Trophoblast cell (in vitro differentiated cells and primary cell): ENCODE data around the gene AP5Z1.

ENCODE experiments used
- DNase-seq, 2 donors: peaks; one replicate each; pipeline ENCODE4 v3.0.0-alpha.2; 2016
- H2AFZ ChIP-seq: 2 replicates; pipeline ENCODE4 v1.6.1; 2013; ENCODE audit warnings: low read length, moderate library complexity, mild to moderate bottlenecking; ENCODE audit not compliant: insufficient read depth, poor library complexity
- H2AK5ac ChIP-seq: 2 replicates; pipeline ENCODE4 v1.6.1; 2013; ENCODE audit warnings: mild to moderate bottlenecking, low read length
- H2BK120ac ChIP-seq: 2 replicates; pipeline ENCODE4 v1.6.1; 2013; ENCODE audit warnings: low read length, mild to moderate bottlenecking, moderate library complexity; ENCODE audit not compliant: insufficient read depth, poor library complexity
- H2BK12ac ChIP-seq: 2 replicates; pipeline ENCODE4 v1.6.1; 2013; ENCODE audit warnings: mild to moderate bottlenecking, low read length, moderate library complexity
- H2BK5ac ChIP-seq: 2 replicates; pipeline ENCODE4 v1.6.1; 2013; ENCODE audit warnings: low read length, low read depth, moderate library complexity, mild to moderate bottlenecking; ENCODE audit not compliant: poor library complexity
- H3K14ac ChIP-seq: 2 replicates; pipeline ENCODE4 v1.6.1; 2013; ENCODE audit warnings: mild to moderate bottlenecking, low read length
- H3K18ac ChIP-seq: 2 replicates; pipeline ENCODE4 v1.6.1; 2013; ENCODE audit warnings: mild to moderate bottlenecking, low read length
- H3K23ac ChIP-seq: 2 replicates; pipeline ENCODE4 v1.6.1; 2013; ENCODE audit warnings: low read length
- H3K27ac ChIP-seq: 2 replicates; pipeline ENCODE4 v1.5.1; 2013; ENCODE audit warnings: low read depth, mild to moderate bottlenecking, inconsistent platforms, low read length, moderate library complexity
- H3K27me3 ChIP-seq: 2 replicates; pipeline ENCODE4 v1.6.1; 2013; ENCODE audit warnings: inconsistent platforms, mild to moderate bottlenecking, low read length, moderate library complexity; ENCODE audit not compliant: insufficient read depth
- H3K36me3 ChIP-seq, 2 experiments: 1 replicate in 1 of 2; 2 replicates in 1 of 2; pipeline ENCODE4 v1.6.1; 2013; ENCODE audit warnings: low read length in 2 of 2, mild to moderate bottlenecking in 2 of 2, moderate library complexity in 1 of 2; ENCODE audit not compliant: insufficient read depth in 2 of 2, control insufficient read depth in 1 of 2
- H3K4ac ChIP-seq: 2 replicates; pipeline ENCODE4 v1.6.1; 2013; ENCODE audit warnings: low read depth, mild to moderate bottlenecking, low read length, moderate library complexity
- H3K4me1 ChIP-seq, 2 experiments: 1 replicate in 1 of 2; 2 replicates in 1 of 2; pipeline ENCODE4 v1.6.1; 2013; ENCODE audit warnings: low read length in 2 of 2, mild to moderate bottlenecking in 2 of 2, moderate library complexity in 1 of 2; ENCODE audit not compliant: insufficient read depth in 2 of 2, control insufficient read depth in 1 of 2
- H3K4me2 ChIP-seq: 2 replicates; pipeline ENCODE4 v1.6.1; 2013; ENCODE audit warnings: inconsistent platforms, mild to moderate bottlenecking, low read length, moderate library complexity
- H3K4me3 ChIP-seq: 2 replicates; pipeline ENCODE4 v1.5.1; 2013; ENCODE audit warnings: mild to moderate bottlenecking, low read depth, low read length, inconsistent platforms
- H3K79me1 ChIP-seq: one replicate; pipeline ENCODE4 v1.6.1; 2013; ENCODE audit warnings: low read length
- H3K79me2 ChIP-seq: 2 replicates; pipeline ENCODE4 v1.6.1; 2013; ENCODE audit warnings: low read length, mild to moderate bottlenecking; ENCODE audit not compliant: control insufficient read depth, insufficient read depth, poor library complexity
- H3K9ac ChIP-seq: 2 replicates; pipeline ENCODE4 v1.6.1; 2013; ENCODE audit warnings: mild to moderate bottlenecking, low read length
- H3K9me3 ChIP-seq: 2 replicates; pipeline ENCODE4 v1.6.1; 2013; ENCODE audit warnings: low read depth, mild to moderate bottlenecking, control low read depth, inconsistent platforms, low read length; ENCODE audit not compliant: insufficient read depth
- H4K12ac ChIP-seq: 2 replicates; pipeline ENCODE4 v1.6.1; 2013; ENCODE audit warnings: low read depth, mild to moderate bottlenecking, low read length, moderate library complexity
- H4K8ac ChIP-seq: 2 replicates; pipeline ENCODE4 v1.6.1; 2013; ENCODE audit warnings: low read depth, mild to moderate bottlenecking, low read length, moderate library complexity
- H4K91ac ChIP-seq: one replicate; pipeline ENCODE4 v1.6.1; 2013; ENCODE audit warnings: low read depth, mild to moderate bottlenecking, low read length, moderate library complexity
- WGBS: extraction: QIAGEN DNeasy Blood & Tissue Kit; methylation state at CpG from one replicate; pipeline ENCODE4 v1.1.7; 2013; ENCODE audit warnings: missing lambda C conversion rate; ENCODE audit not compliant: insufficient read length, insufficient coverage; ENCODE audit errors: extremely low coverage; 5-methylcytosine and 5-hydroxymethylcytosine counted together

Gene AP5Z1

DNA sequence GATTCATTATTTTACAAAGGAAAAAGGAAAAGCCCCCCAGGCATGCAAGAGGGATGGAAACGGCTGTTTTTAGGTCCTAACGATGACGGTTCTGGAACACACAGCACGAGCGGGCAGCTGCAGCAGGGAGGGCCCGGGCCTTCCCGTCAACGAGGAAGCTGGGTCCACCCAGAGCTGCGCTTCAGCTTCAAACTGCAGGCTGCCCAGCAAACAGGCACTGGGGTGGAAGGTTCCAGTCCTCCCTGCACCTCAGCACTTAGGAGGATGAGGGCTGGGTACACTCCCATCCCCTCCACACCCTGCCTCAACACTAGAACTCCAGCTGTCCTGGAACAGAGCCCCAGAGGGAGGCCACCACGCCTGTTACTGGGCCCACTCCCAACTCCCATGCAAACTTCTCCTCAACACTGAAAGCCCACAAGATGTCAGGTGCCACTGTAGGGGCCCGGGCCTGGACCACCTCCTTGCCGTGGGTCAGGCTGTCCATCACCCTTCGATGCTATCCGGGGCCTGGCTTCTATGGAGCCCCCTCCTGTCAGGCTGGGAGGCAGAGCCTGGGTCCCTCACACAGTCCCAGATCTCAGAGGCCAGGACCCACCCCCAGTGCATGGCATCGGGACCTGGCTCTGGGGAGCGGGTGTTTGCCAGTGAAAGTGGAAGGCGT is 53.4 kb downstream of the AP5Z1 start:
- H3K27ac ChIP-seq: no peak overlapping the region
- no peak overlapping the region for H4K12ac ChIP-seq
- no peaks in the 10 kb centered on the region for H3K79me1 ChIP-seq
- no peak overlapping the region for H2BK120ac ChIP-seq
- no peak overlapping the region for H3K18ac ChIP-seq
- no peak overlapping the region for H3K4me3 ChIP-seq
- no peak overlapping the region for H3K4ac ChIP-seq
- no peak overlapping the region for H4K91ac ChIP-seq
- H3K9me3 ChIP-seq: peaks cover 5% of the 10 kb centered on the region
- H3K27me3 ChIP-seq: no peaks in the 10 kb centered on the region
- no peak overlapping the region for H3K9ac ChIP-seq
- no peak overlapping the region for H2AFZ ChIP-seq
- no peaks in the 10 kb centered on the region for H3K4me1 ChIP-seq
- no peaks in the 10 kb centered on the region for H3K36me3 ChIP-seq
- no peak overlapping the region for H3K4me2 ChIP-seq
- DNase-seq: no peak
- H2BK5ac ChIP-seq: no peak overlapping the region
- no peak overlapping the region for H3K23ac ChIP-seq
- H2BK12ac ChIP-seq: no peak overlapping the region
- no peak overlapping the region for H3K14ac ChIP-seq
- no peak overlapping the region for H2AK5ac ChIP-seq
- no peak overlapping the region for H4K8ac ChIP-seq
- no CpG with 5 or more reads among the region's 17 CpGs for WGBS
- no peaks in the 10 kb centered on the region for H3K79me2 ChIP-seq

DNA sequence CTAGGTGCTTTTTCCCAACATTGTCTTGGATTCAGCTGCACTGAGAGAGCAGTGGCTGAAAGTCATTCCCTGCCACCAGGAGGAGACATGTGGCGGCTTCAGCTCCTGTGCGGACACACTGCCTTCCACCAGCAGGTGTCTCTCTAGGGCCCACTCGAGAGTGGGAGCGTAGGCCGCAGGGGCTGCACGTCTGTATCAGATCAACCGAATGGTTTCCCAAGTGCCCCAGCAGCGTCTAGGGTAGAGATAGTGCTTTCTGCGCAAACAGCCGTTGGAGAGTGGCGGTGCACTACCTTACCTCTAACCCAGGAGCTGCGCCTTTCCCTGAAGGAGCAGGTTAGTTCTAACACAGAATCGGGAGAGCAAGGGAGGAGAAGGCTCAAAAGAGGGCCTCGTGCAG is 54.8 kb downstream of the AP5Z1 start:
- Histone ChIP-seq H2BK5ac (no peak overlapping the region), H2BK12ac (no peak overlapping the region), H4K91ac (no peak overlapping the region), H2BK120ac (no peak overlapping the region), H3K4me3 (no peak overlapping the region), H4K12ac (no peak overlapping the region), H3K14ac (no peak overlapping the region), H3K9me3 (peaks cover 2% of the 10 kb centered on the region), H3K23ac (no peak overlapping the region), H3K4me2 (no peak overlapping the region), H3K27me3 (no peaks in the 10 kb centered on the region), H3K79me2 (no peaks in the 10 kb centered on the region), H2AK5ac (no peak overlapping the region), H3K36me3 (no peaks in the 10 kb centered on the region), H4K8ac (no peak overlapping the region), H3K18ac (no peak overlapping the region), H3K9ac (no peak overlapping the region), H3K79me1 (no peaks in the 10 kb centered on the region), H3K4me1 (no peaks in the 10 kb centered on the region), H3K4ac (no peak overlapping the region), H2AFZ (no peak overlapping the region), H3K27ac (no peak overlapping the region)
- no CpG with 5 or more reads among the region's 14 CpGs for WGBS
- peak; percentile 80 to 97 for DNase-seq

DNA sequence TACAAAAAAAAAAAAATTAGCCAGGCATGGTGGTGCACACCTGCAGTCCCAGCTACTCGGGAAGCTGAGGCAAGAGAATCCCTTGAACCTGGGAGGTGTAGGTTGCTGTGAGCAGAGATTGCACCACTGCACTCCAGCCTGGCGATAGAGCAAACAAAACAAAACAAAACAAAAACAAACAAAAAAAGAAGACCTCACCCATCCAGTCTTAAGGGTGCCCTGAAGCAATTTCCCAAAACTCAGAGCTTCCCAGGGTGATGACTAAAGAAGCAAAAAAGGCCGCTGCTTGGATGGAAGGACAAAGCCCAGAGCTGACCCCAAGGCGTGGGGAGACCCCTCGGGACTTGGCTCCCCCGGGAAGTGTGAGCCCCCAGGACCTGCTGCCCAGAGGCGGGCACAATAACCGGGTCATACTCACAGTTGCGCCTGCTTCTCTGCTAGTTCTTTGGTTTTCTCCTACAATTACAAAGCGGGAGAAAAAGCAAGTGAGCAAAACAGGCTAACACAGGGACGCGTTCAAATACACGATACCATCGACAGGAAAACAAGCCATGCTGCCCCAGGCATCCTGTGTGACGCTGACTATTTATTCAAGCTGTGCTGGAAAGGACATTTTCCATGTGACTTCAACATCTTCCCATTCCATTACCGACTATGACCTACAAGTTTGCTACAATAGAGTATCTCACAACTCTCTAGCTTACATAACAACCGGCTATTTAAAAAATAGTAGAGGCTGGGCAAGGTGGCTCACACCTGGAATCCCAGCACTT is 56.5 kb downstream of the AP5Z1 start:
- no peak overlapping the region for H4K8ac ChIP-seq
- no peaks in the 10 kb centered on the region for H3K79me1 ChIP-seq
- no peak overlapping the region for H3K4me2 ChIP-seq
- H2BK12ac ChIP-seq: no peak overlapping the region
- no peak overlapping the region for H2AFZ ChIP-seq
- DNase-seq: peak; percentile 88 to 95
- H3K23ac ChIP-seq: no peak overlapping the region
- no peak overlapping the region for H3K9ac ChIP-seq
- H3K9me3 ChIP-seq: peaks cover 2% of the 10 kb centered on the region
- no peak overlapping the region for H3K18ac ChIP-seq
- H2AK5ac ChIP-seq: no peak overlapping the region
- no CpG with 5 or more reads among the region's 17 CpGs for WGBS
- H3K4me1 ChIP-seq: no peaks in the 10 kb centered on the region
- no peak overlapping the region for H4K12ac ChIP-seq
- no peaks in the 10 kb centered on the region for H3K27me3 ChIP-seq
- H2BK5ac ChIP-seq: no peak overlapping the region
- H3K27ac ChIP-seq: no peak overlapping the region
- no peak overlapping the region for H3K4ac ChIP-seq
- no peak overlapping the region for H3K14ac ChIP-seq
- no peak overlapping the region for H2BK120ac ChIP-seq
- no peak overlapping the region for H3K4me3 ChIP-seq
- H3K36me3 ChIP-seq: no peaks in the 10 kb centered on the region
- no peaks in the 10 kb centered on the region for H3K79me2 ChIP-seq
- no peak overlapping the region for H4K91ac ChIP-seq

DNA sequence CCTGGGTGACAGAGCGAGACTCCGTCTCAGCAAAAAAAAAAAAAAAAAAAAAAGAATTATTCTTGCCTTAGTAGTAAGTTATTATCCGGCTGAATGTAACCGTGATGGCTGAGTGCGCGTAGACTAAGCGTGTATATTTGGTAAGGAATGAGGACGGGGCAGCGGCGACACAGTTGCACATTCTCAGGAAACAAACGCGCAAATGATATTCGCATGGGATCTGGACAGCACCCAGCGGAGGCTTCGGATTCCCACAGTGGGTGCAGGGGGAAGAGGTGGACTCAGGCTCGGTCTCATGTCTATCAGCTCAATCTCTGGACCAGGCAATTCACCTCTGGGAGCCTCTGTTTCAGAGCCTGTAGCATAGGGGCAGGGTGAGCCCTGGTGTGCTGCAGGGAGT is 57.3 kb downstream of the AP5Z1 start:
- no peak overlapping the region for H2BK120ac ChIP-seq

More for the DNA sequence above, 57.3 kb downstream of the AP5Z1 start:
- DNase-seq: peak; percentile 75 to 91
- H3K4me2 ChIP-seq: no peak overlapping the region
- no peak overlapping the region for H2AK5ac ChIP-seq
- H3K18ac ChIP-seq: no peak overlapping the region
- no peak overlapping the region for H3K4me3 ChIP-seq
- no CpG with 5 or more reads among the region's 16 CpGs for WGBS
- no peaks in the 10 kb centered on the region for H3K36me3 ChIP-seq
- H4K91ac ChIP-seq: no peak overlapping the region
- H3K79me2 ChIP-seq: no peaks in the 10 kb centered on the region
- no peak overlapping the region for H2AFZ ChIP-seq
- no peak overlapping the region for H4K8ac ChIP-seq
- peaks cover 2% of the 10 kb centered on the region for H3K9me3 ChIP-seq
- H3K27me3 ChIP-seq: no peaks in the 10 kb centered on the region
- no peak overlapping the region for H2BK5ac ChIP-seq
- no peaks in the 10 kb centered on the region for H3K4me1 ChIP-seq
- no peak overlapping the region for H3K4ac ChIP-seq
- H3K79me1 ChIP-seq: no peaks in the 10 kb centered on the region
- H4K12ac ChIP-seq: no peak overlapping the region
- H3K9ac ChIP-seq: no peak overlapping the region
- H3K27ac ChIP-seq: no peak overlapping the region
- H3K14ac ChIP-seq: no peak overlapping the region
- H2BK12ac ChIP-seq: no peak overlapping the region
- no peak overlapping the region for H3K23ac ChIP-seq
